Stimulated activated CD8-positive, alpha-beta memory T cell treated with anti-CD3 and anti-CD28 coated beads, Interleukin-7, amount 100 ng/mL, for 4 hours (primary cell): Measurements from ENCODE around the gene SNX13.

ENCODE experiments used
- DNase-seq, 2 donors: peaks; one replicate each; pipeline ENCODE4 v3.0.0-alpha.2; 2020; ENCODE audit warnings: low read depth in 2 of 2

The SNX13 gene

GRCh38 chr7:17782216-17782549, 158.1 kb downstream of the SNX13 start:
- DNase-seq = no peak

- no peak for DNase-seq
Observed at GRCh38 chr7:17781491-17782215, 158.6 kb downstream of the SNX13 start.

- no peak for DNase-seq
Observed at GRCh38 chr7:17779381-17779780, 160.9 kb downstream of the SNX13 start.

- no peak for DNase-seq
Observed at GRCh38 chr7:17774716-17775288, 165.5 kb downstream of the SNX13 start.

- no peak for DNase-seq
Observed at GRCh38 chr7:17774248-17774647, 166.0 kb downstream of the SNX13 start.

- DNase-seq = no peak
Observed at GRCh38 chr7:17773289-17773626, 167.0 kb downstream of the SNX13 start.

GRCh38 chr7:17772581-17773288, 167.6 kb downstream of the SNX13 start:
- DNase-seq = no peak

GRCh38 chr7:17771901-17772408, 168.3 kb downstream of the SNX13 start:
- DNase-seq = no peak

- no peak for DNase-seq
Observed at GRCh38 chr7:17770710-17771375, 169.5 kb downstream of the SNX13 start.

GRCh38 chr7:17769918-17770317, 170.4 kb downstream of the SNX13 start:
- DNase-seq = peak; percentile 6 to 10

GRCh38 chr7:17758008-17758407, 182.3 kb downstream of the SNX13 start:
- DNase-seq = no peak

GRCh38 chr7:17746020-17746530, 194.2 kb downstream of the SNX13 start:
- no peak for DNase-seq

- DNase-seq = no peak
Observed at GRCh38 chr7:17745610-17746009, 194.7 kb downstream of the SNX13 start.

GRCh38 chr7:17743316-17743715, 197.0 kb downstream of the SNX13 start:
- no peak for DNase-seq

- no peak for DNase-seq
Observed at GRCh38 chr7:17741426-17741825, 198.9 kb downstream of the SNX13 start.
